Adipocyte (in vitro differentiated cells): ENCODE measurements around the gene ARAF.

ENCODE experiments used
- DNase-seq: peaks from one replicate; pipeline ENCODE4 v3.0.0-alpha.2; 2015; ENCODE audit warnings: low read depth
- H3K27me3 ChIP-seq: replicated peaks from 2 replicates; pipeline ENCODE4 v1.7.0; 2013; ENCODE audit warnings: mild to moderate bottlenecking, low read length, moderate library complexity; ENCODE audit not compliant: control insufficient read depth, insufficient read depth
- H3K36me3 ChIP-seq: 2 replicates; pipeline ENCODE4 v1.7.0; 2013; ENCODE audit warnings: low read length, mild to moderate bottlenecking, moderate library complexity; ENCODE audit not compliant: control insufficient read depth, insufficient read depth, severe bottlenecking
- H3K4me1 ChIP-seq: 2 replicates; pipeline ENCODE4 v1.7.0; 2013; ENCODE audit warnings: mild to moderate bottlenecking, low read length, moderate library complexity; ENCODE audit not compliant: control insufficient read depth, insufficient read depth
- H3K4me3 ChIP-seq: 2 replicates; pipeline ENCODE4 v1.7.0; 2013; ENCODE audit warnings: mild to moderate bottlenecking, low read length, moderate library complexity
- H3K9ac ChIP-seq: 2 replicates; pipeline ENCODE4 v1.7.0; 2013; ENCODE audit warnings: mild to moderate bottlenecking, low read length, moderate library complexity
- H3K9me3 ChIP-seq: 2 replicates; pipeline ENCODE4 v1.7.0; 2013; ENCODE audit warnings: mild to moderate bottlenecking, low read length, moderate library complexity; ENCODE audit not compliant: control insufficient read depth

Gene ARAF

GRCh38 chrX:47566841-47567240, 5.8 kb downstream of the ARAF start:
- Histone ChIP-seq H3K9ac (no peak overlapping the region), H3K9me3 (no peaks in the 10 kb centered on the region), H3K36me3 (peaks cover 61% of the 10 kb centered on the region), H3K4me1 (no peaks in the 10 kb centered on the region), H3K27me3 (no peaks in the 10 kb centered on the region), H3K4me3 (no peak overlapping the region)
- DNase-seq, result no peak

DNA sequence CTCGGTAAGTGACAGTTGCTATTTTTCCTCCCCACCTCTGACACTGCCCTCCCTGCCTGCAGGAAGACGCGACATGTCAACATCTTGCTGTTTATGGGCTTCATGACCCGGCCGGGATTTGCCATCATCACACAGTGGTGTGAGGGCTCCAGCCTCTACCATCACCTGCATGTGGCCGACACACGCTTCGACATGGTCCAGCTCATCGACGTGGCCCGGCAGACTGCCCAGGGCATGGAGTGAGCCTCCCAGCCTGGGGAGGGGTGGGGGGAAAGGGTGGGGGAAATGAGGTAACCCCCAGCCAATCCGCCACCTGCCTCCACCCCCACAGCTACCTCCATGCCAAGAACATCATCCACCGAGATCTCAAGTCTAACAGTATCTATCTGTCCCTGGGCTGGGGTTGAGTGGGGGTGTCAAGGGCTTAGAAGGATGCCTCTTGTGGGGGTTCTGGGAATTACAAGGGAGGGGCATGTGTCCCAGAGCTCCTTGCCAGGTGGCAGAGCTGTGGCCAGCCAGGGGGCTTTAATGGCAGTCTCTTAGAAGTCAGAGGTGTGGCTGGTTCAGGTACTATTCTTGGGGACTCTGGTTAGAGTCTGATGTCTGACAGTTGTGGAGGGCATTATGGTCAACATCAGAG, 7.8 kb downstream of the ARAF start:
- Histone ChIP-seq H3K36me3 (peaks cover 56% of the 10 kb centered on the region), H3K4me1 (no peaks in the 10 kb centered on the region), H3K9me3 (no peaks in the 10 kb centered on the region), H3K27me3 (no peaks in the 10 kb centered on the region), H3K4me3 (no peak overlapping the region), H3K9ac (no peak overlapping the region)
- DNase-seq, result peak; percentile 39

- Histone ChIP-seq H3K4me3 (no peak overlapping the region), H3K36me3 (peaks cover 41% of the 10 kb centered on the region), H3K9me3 (peaks cover 2% of the 10 kb centered on the region), H3K9ac (no peak overlapping the region), H3K4me1 (no peaks in the 10 kb centered on the region), H3K27me3 (no peaks in the 10 kb centered on the region)
- no peak for DNase-seq
Measured at GRCh38 chrX:47570794-47571193, 9.8 kb downstream of the ARAF start.

DNA sequence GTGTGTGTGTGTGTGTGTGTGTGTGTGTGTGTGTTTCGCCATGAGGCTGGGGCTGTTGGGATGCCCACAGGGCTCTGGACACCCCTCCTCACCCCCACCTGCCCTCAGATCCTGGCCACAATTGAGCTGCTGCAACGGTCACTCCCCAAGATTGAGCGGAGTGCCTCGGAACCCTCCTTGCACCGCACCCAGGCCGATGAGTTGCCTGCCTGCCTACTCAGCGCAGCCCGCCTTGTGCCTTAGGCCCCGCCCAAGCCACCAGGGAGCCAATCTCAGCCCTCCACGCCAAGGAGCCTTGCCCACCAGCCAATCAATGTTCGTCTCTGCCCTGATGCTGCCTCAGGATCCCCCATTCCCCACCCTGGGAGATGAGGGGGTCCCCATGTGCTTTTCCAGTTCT, 10.2 kb downstream of the ARAF start:
- Histone ChIP-seq H3K4me1 (no peaks in the 10 kb centered on the region), H3K9ac (no peak overlapping the region), H3K27me3 (no peaks in the 10 kb centered on the region), H3K9me3 (peaks cover 3% of the 10 kb centered on the region), H3K36me3 (peaks cover 41% of the 10 kb centered on the region), H3K4me3 (no peak overlapping the region)
- no peak for DNase-seq

DNA sequence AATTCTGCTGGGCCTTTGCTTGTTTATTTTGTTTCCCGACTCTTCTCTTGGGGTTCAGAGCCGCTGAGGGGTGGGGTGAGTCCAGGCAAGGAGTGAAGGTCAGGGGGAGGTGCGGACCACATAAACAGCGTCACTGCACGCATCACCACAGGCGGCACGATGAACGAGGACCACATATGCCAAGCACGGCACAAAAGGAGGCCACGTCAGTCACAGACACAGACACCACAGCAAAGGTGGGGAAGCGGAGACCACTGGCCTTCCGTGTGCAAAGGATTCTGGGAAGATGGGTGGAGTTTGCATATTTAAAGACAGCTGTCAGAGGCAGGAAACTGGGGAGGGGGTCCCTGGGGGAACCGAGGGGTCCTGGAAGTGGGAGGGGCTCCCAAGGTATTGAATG, 10.9 kb downstream of the ARAF start:
- Histone ChIP-seq H3K4me3 (no peak overlapping the region), H3K9me3 (peaks cover 3% of the 10 kb centered on the region), H3K4me1 (no peaks in the 10 kb centered on the region), H3K27me3 (no peaks in the 10 kb centered on the region), H3K9ac (no peak overlapping the region), H3K36me3 (peaks cover 38% of the 10 kb centered on the region)
- no peak for DNase-seq

DNA sequence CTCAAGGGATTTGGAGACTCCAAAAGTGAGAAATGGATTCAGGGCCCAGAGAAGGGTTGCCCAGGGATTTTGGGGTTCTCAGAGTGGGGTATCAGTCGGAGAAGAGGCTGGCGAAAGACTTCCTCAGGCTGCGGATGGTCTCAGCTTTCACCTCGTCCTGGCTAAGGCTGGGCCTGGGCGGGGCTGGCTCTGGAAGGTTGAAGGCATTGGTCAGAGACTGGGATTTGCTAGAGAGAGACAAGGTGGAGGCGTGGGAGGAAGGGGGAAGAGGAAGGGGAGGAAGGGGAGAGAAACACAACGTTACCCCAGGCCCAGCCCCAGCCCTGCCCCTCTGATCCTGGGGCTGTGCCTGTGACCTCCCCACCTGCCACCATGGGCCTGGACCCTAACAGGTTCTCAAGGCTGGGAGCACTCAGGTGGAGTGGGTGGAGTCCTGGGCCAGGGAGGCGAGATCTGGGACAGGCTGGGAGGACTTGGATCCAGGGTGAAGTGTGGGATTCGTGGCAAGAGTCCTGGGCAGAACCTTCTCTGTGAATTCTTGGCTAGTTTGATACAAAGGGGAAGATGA, 11.9 kb downstream of the ARAF start:
- no peaks in the 10 kb centered on the region for H3K27me3 ChIP-seq
- peaks cover 29% of the 10 kb centered on the region for H3K36me3 ChIP-seq
- no peak overlapping the region for H3K9ac ChIP-seq
- no peak for DNase-seq
- peaks cover 3% of the 10 kb centered on the region for H3K9me3 ChIP-seq
- no peaks in the 10 kb centered on the region for H3K4me1 ChIP-seq
- H3K4me3 ChIP-seq, result no peak overlapping the region

DNA sequence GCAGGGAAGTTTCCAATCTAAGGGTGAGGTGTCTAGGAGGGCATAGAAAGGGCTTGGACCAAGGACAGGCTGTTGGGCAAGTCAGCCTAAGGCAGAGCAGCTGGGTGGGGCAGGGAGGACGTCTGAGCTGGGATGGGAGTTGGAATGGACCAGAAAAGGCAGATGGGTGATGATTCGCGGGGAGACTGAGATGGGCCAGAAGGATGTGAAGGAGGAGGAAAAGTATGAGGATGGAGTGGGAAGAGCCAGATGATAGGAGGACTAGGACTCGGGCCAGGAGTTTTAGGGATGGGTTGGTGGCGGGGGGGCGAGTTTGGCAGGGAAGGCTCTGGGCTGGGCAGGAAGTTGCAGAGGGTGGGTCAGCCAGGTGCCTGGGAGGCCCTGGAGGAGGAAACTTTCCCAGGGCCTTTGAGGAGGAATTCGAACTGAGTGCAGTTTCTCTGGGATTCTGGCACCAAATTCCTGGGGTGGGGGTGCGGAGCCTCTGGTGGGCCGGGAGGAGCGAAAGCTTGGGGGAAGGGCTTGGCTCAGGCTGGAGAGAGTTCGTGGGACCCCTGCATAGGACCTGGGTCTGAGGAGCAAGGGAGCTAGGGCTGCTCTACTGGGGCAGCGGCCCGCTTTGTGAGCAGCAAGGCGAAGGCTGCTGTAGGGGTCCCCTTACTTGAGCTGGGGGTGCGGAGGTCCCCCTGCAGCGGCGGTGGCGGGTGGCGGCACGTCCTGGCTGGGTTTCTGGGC, 12.5 kb downstream of the ARAF start:
- DNase-seq, result no peak
- H3K27me3 ChIP-seq, result no peaks in the 10 kb centered on the region
- peak overlapping the region; percentile 48 for H3K9ac ChIP-seq
- H3K36me3 ChIP-seq, result peaks cover 23% of the 10 kb centered on the region
- no peaks in the 10 kb centered on the region for H3K4me1 ChIP-seq
- no peak overlapping the region for H3K4me3 ChIP-seq
- peaks cover 3% of the 10 kb centered on the region for H3K9me3 ChIP-seq

- Histone ChIP-seq H3K4me3 (no peak overlapping the region), H3K9me3 (peaks cover 3% of the 10 kb centered on the region), H3K27me3 (no peaks in the 10 kb centered on the region), H3K4me1 (no peaks in the 10 kb centered on the region), H3K36me3 (peaks cover 21% of the 10 kb centered on the region), H3K9ac (peak overlapping the region; percentile 48)
- DNase-seq, result no peak
Measured at GRCh38 chrX:47574076-47574546, 13.1 kb downstream of the ARAF start.

DNA sequence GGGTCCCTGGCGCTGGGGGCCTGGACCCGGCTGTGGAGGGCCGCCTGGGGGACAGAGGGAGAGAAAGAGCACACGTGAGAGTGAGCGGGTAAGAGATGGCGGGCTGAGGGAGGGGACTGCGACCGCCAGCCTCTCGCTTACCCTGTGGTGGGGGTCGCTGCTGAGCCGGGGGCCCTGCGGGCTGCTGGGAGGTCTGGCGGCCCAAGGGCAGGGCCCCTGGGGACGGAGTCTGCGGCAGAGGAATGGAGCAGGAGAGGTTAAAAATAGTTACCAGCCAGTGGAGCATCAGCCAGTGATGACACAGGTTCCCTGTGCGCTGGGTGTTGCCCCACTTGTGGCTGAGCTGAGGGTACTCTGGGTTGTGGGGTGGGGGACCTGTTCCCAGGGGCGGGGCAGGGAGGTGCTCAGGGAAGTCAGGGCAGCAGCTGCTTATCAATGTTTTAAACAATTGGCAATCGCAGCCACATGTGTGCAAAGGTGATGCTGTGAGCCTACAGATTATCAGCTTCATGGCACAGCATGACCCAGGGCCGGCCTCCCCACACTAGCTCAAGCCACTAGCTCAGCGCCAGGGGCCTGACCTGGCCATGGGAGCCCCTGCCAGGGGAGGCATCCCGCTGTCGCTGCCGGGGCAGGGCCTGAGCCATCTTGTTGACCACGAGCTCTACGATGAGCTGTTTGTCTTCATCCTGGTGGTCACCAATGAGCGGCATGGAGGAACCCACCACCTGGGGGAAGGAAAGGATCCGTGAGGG, 13.7 kb downstream of the ARAF start:
- Histone ChIP-seq H3K36me3 (peaks cover 15% of the 10 kb centered on the region), H3K4me1 (no peaks in the 10 kb centered on the region), H3K9me3 (peaks cover 3% of the 10 kb centered on the region), H3K27me3 (no peaks in the 10 kb centered on the region), H3K9ac (no peak overlapping the region), H3K4me3 (no peak overlapping the region)
- no peak for DNase-seq

DNA sequence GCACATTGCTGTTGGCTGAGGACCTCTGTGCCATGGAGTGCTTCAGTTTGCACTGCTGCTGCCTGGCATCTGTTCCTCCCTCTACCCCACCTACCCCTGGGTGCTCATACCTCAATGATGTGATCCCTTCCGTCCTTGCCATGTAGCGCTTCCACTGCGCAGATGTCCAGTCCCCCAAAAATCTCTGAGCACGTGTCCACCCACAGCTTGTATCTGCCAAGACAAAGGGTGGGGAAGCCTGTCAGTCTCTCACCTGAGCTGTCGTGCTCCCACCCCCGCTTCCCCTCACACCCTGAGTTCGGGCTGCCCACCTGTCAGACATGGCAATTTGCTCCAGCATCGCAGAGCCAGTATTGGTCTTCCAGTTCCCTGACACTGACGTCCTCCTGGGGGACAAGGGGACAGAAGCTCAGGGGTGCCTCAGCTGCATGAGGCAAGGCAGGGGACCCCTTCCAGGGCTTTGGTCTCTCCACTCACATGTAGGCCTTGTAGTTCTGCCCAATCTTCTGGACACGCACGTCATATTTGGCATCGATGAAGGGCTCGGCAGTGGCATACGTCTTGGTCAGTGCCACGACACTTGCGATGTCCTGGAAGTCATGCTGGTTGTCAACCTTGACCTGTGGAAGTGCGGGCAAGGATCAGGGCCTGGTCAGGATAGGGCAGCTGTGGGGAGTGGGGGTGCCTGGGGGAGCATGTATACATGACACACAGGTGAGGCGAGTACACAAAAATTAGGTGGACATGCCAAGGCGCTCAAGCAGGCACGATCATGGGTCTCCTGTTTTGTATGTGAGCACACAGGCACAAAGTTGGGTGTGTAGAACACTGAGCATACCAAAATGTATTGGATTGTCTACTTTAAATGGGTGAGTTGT, 15.3 kb downstream of the ARAF start:
- H3K9me3 ChIP-seq, result peaks cover 3% of the 10 kb centered on the region
- no peak for DNase-seq
- peaks cover 8% of the 10 kb centered on the region for H3K36me3 ChIP-seq
- H3K9ac ChIP-seq, result no peak overlapping the region
- H3K4me1 ChIP-seq, result no peaks in the 10 kb centered on the region
- H3K27me3 ChIP-seq, result no peaks in the 10 kb centered on the region
- H3K4me3 ChIP-seq, result no peak overlapping the region
